Progenitor cell of endocrine pancreas (in vitro differentiated cells): ENCODE data around the gene CYP4F22. TPM values are rescaled to one million over a fixed set of nuclear protein-coding genes. Genes with fewer than 3 reads are reported as not detected.
"Not testable (repeated sequence)": the region's sequence is repeated elsewhere in the genome, so short reads cannot be mapped to it uniquely, and the experiment has no call there.

Experiments used
- DNase-seq: peaks from one replicate; pipeline ENCODE4 v3.0.0; 2021; ENCODE audit warnings: low spot score; ENCODE audit not compliant: unreplicated experiment
- H3K27ac Mint-ChIP-seq: 2 replicates; pipeline ENCODE4 v1.8.0; 2021; ENCODE audit warnings: mild to moderate bottlenecking, moderate library complexity, mixed read lengths
- H3K27me3 Mint-ChIP-seq: 2 replicates; pipeline ENCODE4 v1.8.0; 2021; ENCODE audit warnings: mixed read lengths
- H3K36me3 Mint-ChIP-seq: 2 replicates; pipeline ENCODE4 v1.8.0; 2022; ENCODE audit warnings: mixed read lengths; ENCODE audit not compliant: insufficient read depth
- H3K4me1 Mint-ChIP-seq: 2 replicates; pipeline ENCODE4 v1.8.0; 2021; ENCODE audit warnings: low read depth, mixed read lengths
- H3K4me3 Mint-ChIP-seq: 2 replicates; pipeline ENCODE4 v1.8.0; 2021; ENCODE audit warnings: low read depth, mild to moderate bottlenecking, moderate library complexity, mixed read lengths
- H3K9me3 Mint-ChIP-seq: 2 replicates; pipeline ENCODE4 v1.8.0; 2021; ENCODE audit warnings: low read depth, mixed read lengths
- CTCF ChIP-seq: fragments of 200-600 bp; sonication (generic); IDR thresholded peaks from one replicate; pipeline ENCODE4 v1.5.0; 2021; ENCODE audit warnings: antibody characterized with exemption, mild to moderate bottlenecking; ENCODE audit not compliant: unreplicated experiment
- total RNA-seq: library from RNA; stranded (reverse); gene quantifications from 2 replicates; pipeline ENCODE4 v1.2.1, GENCODE V29; 2021

The CYP4F22 gene
- total RNA-seq, 1 donor from 2014 or later = not detected

- H3K27ac Mint-ChIP-seq = no peak overlapping the region
- peaks cover 33% of the 10 kb centered on the region for H3K9me3 Mint-ChIP-seq
- no peaks in the 10 kb centered on the region for H3K4me1 Mint-ChIP-seq
- H3K36me3 Mint-ChIP-seq = peaks cover 4% of the 10 kb centered on the region
- no peaks in the 10 kb centered on the region for H3K27me3 Mint-ChIP-seq
- no peak overlapping the region for H3K4me3 Mint-ChIP-seq
- DNase-seq = no peak
- TF ChIP-seq CTCF = no peak
Measured at GRCh38 chr19:15507068-15508034, 974 bp upstream of the CYP4F22 start.

- no peak for DNase-seq
- no peak for TF ChIP-seq CTCF
- Mint-ChIP-seq H3K27me3 (no peaks in the 10 kb centered on the region), H3K4me1 (no peaks in the 10 kb centered on the region), H3K27ac (no peak overlapping the region), H3K9me3 (peaks cover 28% of the 10 kb centered on the region), H3K36me3 (peaks cover 4% of the 10 kb centered on the region), H3K4me3 (no peak overlapping the region)
Measured at GRCh38 chr19:15511671-15512424, 3.5 kb downstream of the CYP4F22 start.

- not testable (repeated sequence) for DNase-seq, H3K4me3 Mint-ChIP-seq, H3K27me3 Mint-ChIP-seq, H3K36me3 Mint-ChIP-seq, H3K4me1 Mint-ChIP-seq, H3K27ac Mint-ChIP-seq
- peaks cover 31% of the 10 kb centered on the region for H3K9me3 Mint-ChIP-seq
Measured at GRCh38 chr19:15515227-15515625, 6.9 kb downstream of the CYP4F22 start.

- DNase-seq = no peak
- Mint-ChIP-seq H3K27ac (no peak overlapping the region), H3K4me3 (no peak overlapping the region), H3K36me3 (peaks cover 6% of the 10 kb centered on the region), H3K27me3 (no peaks in the 10 kb centered on the region), H3K9me3 (peaks cover 30% of the 10 kb centered on the region), H3K4me1 (no peaks in the 10 kb centered on the region)
- no peak for TF ChIP-seq CTCF
Measured at GRCh38 chr19:15516363-15516762, 8.0 kb downstream of the CYP4F22 start.

GRCh38 chr19:15517778-15518177 lies 9.5 kb downstream of the CYP4F22 start:
- no peak for DNase-seq
- H3K4me1 Mint-ChIP-seq = no peaks in the 10 kb centered on the region
- H3K27me3 Mint-ChIP-seq = no peaks in the 10 kb centered on the region
- no peak for TF ChIP-seq CTCF
- peaks cover 33% of the 10 kb centered on the region for H3K9me3 Mint-ChIP-seq
- H3K27ac Mint-ChIP-seq = no peak overlapping the region
- peaks cover 6% of the 10 kb centered on the region for H3K36me3 Mint-ChIP-seq
- no peak overlapping the region for H3K4me3 Mint-ChIP-seq
